Activated CD4-positive, alpha-beta T cell treated with anti-CD3 and anti-CD28 coated beads for 1 hour (primary cell): Measurements from ENCODE around the gene CEP112.

Experiments
- DNase-seq: peaks from one replicate; pipeline ENCODE4 v3.0.0-alpha.2; 2020

Gene CEP112

GRCh38 chr17:65917560-65917959 is 274.4 kb downstream of the CEP112 start:
- DNase-seq: no peak

- no peak for DNase-seq
Observed at GRCh38 chr17:65916425-65916824, 275.5 kb downstream of the CEP112 start.

- no peak for DNase-seq
Observed at GRCh38 chr17:65914784-65915342, 277.1 kb downstream of the CEP112 start.

- DNase-seq: no peak
Observed at GRCh38 chr17:65913326-65913850, 278.5 kb downstream of the CEP112 start.

GRCh38 chr17:65910836-65911235 is 281.1 kb downstream of the CEP112 start:
- DNase-seq: no peak

GRCh38 chr17:65902831-65903522 is 289.0 kb downstream of the CEP112 start:
- no peak for DNase-seq

GRCh38 chr17:65902155-65902554 is 289.8 kb downstream of the CEP112 start:
- DNase-seq: no peak

GRCh38 chr17:65901394-65901793 is 290.5 kb downstream of the CEP112 start:
- DNase-seq: no peak

GRCh38 chr17:65900216-65900615 is 291.7 kb downstream of the CEP112 start:
- DNase-seq: no peak

GRCh38 chr17:65898651-65899050 is 293.3 kb downstream of the CEP112 start:
- DNase-seq: no peak

GRCh38 chr17:65896889-65897288 is 295.0 kb downstream of the CEP112 start:
- no peak for DNase-seq

GRCh38 chr17:65895969-65896368 is 296.0 kb downstream of the CEP112 start:
- no peak for DNase-seq

- DNase-seq: no peak
Observed at GRCh38 chr17:65893692-65894279, 298.1 kb downstream of the CEP112 start.

- no peak for DNase-seq
Observed at GRCh38 chr17:65892912-65893377, 299.0 kb downstream of the CEP112 start.

- DNase-seq: no peak
Observed at GRCh38 chr17:65891231-65891735, 300.6 kb downstream of the CEP112 start.

- DNase-seq: no peak
Observed at GRCh38 chr17:65888649-65889048, 303.3 kb downstream of the CEP112 start.

GRCh38 chr17:65886315-65887245 is 305.4 kb downstream of the CEP112 start:
- DNase-seq: no peak

GRCh38 chr17:65885541-65886312 is 306.2 kb downstream of the CEP112 start:
- DNase-seq: no peak

GRCh38 chr17:65876985-65877384 is 314.9 kb downstream of the CEP112 start:
- DNase-seq: no peak

GRCh38 chr17:65868881-65869280 is 323.1 kb downstream of the CEP112 start:
- DNase-seq: no peak

GRCh38 chr17:65867014-65867413 is 324.9 kb downstream of the CEP112 start:
- no peak for DNase-seq
